ENCODE measurements around the gene ZBTB11.

DNA sequence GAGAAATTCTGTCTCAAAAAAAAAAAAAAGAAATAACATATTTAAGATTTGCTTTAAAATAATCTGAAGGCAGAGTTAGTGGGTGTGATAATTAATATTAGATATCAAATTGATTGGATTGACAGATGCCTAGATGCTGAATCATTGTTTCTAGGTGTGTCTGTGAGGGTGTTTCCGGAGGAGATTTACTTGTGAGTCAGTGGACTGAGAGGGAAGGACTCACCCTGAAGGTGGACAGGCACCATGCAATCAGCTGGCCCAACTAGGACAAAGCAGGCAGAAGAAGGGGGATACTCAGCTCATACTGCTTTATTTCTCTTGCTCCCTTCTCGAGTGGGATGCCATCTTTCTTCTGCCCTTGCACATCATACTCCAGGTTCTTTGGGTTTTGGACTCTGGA, 26.2 kb upstream of the ZBTB11 start:
- TF ChIP-seq POLR2AphosphoS5 (IDR thresholded peaks at IDR 0.05) (no peak), POLR2A (IDR thresholded peaks at IDR 0.05) (no peak), EP300 (IDR thresholded peaks at IDR 0.05) (no peak)
- TF ChIP-seq, protein P1, sequence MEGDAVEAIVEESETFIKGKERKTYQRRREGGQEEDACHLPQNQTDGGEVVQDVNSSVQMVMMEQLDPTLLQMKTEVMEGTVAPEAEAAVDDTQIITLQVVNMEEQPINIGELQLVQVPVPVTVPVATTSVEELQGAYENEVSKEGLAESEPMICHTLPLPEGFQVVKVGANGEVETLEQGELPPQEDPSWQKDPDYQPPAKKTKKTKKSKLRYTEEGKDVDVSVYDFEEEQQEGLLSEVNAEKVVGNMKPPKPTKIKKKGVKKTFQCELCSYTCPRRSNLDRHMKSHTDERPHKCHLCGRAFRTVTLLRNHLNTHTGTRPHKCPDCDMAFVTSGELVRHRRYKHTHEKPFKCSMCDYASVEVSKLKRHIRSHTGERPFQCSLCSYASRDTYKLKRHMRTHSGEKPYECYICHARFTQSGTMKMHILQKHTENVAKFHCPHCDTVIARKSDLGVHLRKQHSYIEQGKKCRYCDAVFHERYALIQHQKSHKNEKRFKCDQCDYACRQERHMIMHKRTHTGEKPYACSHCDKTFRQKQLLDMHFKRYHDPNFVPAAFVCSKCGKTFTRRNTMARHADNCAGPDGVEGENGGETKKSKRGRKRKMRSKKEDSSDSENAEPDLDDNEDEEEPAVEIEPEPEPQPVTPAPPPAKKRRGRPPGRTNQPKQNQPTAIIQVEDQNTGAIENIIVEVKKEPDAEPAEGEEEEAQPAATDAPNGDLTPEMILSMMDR (IDR thresholded peaks at IDR 0.05), result no peak

Data from sigmoid colon (tissue), 4 donors.